Measurements from ENCODE around the gene MED14.
"Not testable (repeated sequence)": the region's sequence is repeated elsewhere in the genome, so short reads cannot be mapped to it uniquely, and the experiment has no call there.

DNA sequence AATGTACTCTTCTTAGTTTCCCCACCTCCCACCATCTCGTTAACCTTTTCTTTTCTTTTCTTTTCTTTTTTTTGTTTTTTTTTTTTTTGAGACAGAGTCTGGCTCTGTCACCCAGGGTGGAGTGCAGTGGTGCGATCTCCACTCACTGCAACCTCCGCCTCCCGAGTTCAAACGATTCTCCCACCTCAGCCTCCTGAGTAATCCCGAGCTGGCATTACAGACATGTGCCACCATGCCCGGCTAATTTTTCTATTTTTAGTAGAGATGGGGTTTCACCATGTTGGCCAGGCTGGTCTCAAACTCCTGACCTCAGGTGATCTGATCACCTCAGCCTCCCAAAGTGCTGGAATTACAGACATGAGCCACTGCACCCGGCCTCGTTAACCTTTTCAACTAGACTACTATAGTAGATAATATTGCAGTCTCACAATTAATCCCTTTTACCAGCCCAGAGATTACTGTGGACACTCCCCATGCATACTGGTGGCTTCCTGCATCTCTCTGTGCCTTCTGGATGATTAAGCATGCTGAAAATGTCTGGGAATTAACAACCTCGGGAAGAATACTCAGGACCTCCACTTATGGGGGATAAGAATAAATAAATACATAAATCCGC is 47.4 kb upstream of the MED14 start:
- not testable (repeated sequence) for TF ChIP-seq MAFK (IDR thresholded peaks at IDR 0.05; ENCODE audit: low read depth, low read length); BCL11A (IDR thresholded peaks at IDR 0.05; ENCODE audit: low read depth in 2 of 2, low read length in 2 of 2); POLR2AphosphoS5 (IDR thresholded peaks at IDR 0.05; ENCODE audit: low read depth, low read length)
- TF ChIP-seq, protein P1, sequence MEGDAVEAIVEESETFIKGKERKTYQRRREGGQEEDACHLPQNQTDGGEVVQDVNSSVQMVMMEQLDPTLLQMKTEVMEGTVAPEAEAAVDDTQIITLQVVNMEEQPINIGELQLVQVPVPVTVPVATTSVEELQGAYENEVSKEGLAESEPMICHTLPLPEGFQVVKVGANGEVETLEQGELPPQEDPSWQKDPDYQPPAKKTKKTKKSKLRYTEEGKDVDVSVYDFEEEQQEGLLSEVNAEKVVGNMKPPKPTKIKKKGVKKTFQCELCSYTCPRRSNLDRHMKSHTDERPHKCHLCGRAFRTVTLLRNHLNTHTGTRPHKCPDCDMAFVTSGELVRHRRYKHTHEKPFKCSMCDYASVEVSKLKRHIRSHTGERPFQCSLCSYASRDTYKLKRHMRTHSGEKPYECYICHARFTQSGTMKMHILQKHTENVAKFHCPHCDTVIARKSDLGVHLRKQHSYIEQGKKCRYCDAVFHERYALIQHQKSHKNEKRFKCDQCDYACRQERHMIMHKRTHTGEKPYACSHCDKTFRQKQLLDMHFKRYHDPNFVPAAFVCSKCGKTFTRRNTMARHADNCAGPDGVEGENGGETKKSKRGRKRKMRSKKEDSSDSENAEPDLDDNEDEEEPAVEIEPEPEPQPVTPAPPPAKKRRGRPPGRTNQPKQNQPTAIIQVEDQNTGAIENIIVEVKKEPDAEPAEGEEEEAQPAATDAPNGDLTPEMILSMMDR (IDR thresholded peaks at IDR 0.05; ENCODE audit: control extremely low read depth in 1 of 3, insufficient read depth in 1 of 3, low read depth in 1 of 3, low read length in 3 of 3), result not testable (repeated sequence)
- TF ChIP-seq, protein P2, sequence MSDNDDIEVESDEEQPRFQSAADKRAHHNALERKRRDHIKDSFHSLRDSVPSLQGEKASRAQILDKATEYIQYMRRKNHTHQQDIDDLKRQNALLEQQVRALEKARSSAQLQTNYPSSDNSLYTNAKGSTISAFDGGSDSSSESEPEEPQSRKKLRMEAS (IDR thresholded peaks at IDR 0.05), result not testable (repeated sequence)
